Measurements from ENCODE around the gene WWOX.

Gene WWOX

GRCh38 chr16:78894886-78895285 is 795.4 kb downstream of the WWOX start:
- FAIRE-seq (no peak), DNase-seq (ENCODE audit: insufficient read length, low spot score) (no peak)
- TF ChIP-seq CTCF (IDR thresholded peaks at IDR 0.05; ENCODE audit: insufficient read depth, missing control alignments) = no peak

- FAIRE-seq (no peak), DNase-seq (ENCODE audit: insufficient read length, low spot score) (no peak)
- TF ChIP-seq CTCF (IDR thresholded peaks at IDR 0.05; ENCODE audit: insufficient read depth, missing control alignments) = no peak
These were observed 796.2 kb downstream of the WWOX start for GRCh38 chr16:78895681-78896080.

- TF ChIP-seq CTCF (IDR thresholded peaks at IDR 0.05; ENCODE audit: insufficient read depth, missing control alignments) = no peak
- no peak for FAIRE-seq
These were observed 796.8 kb downstream of the WWOX start for GRCh38 chr16:78896280-78896679.

GRCh38 chr16:78897299-78897698 is 797.8 kb downstream of the WWOX start:
- DNase-seq (ENCODE audit: insufficient read length, low spot score) (no peak), FAIRE-seq (no peak)
- no peak for TF ChIP-seq CTCF (IDR thresholded peaks at IDR 0.05; ENCODE audit: insufficient read depth, missing control alignments)

More at GRCh38 chr16:78896280-78896679, 796.8 kb downstream of the WWOX start:
- no peak for DNase-seq (ENCODE audit: insufficient read length, low spot score)

GRCh38 chr16:78900044-78900811 is 800.8 kb downstream of the WWOX start:
- FAIRE-seq = no peak
- no peak for DNase-seq (ENCODE audit: insufficient read length, low spot score)
- TF ChIP-seq CTCF (IDR thresholded peaks at IDR 0.05; ENCODE audit: insufficient read depth, missing control alignments) = no peak

- no peak for FAIRE-seq
These were observed 801.5 kb downstream of the WWOX start for GRCh38 chr16:78900966-78901365.

More at GRCh38 chr16:78900966-78901365, 801.5 kb downstream of the WWOX start:
- no peak for DNase-seq (ENCODE audit: insufficient read length, low spot score)
- no peak for TF ChIP-seq CTCF (IDR thresholded peaks at IDR 0.05; ENCODE audit: insufficient read depth, missing control alignments)
